Medulla oblongata (tissue), 1 donor: ENCODE results near the gene TULP4.
"Not testable (repeated sequence)": the region's sequence is repeated elsewhere in the genome, so short reads cannot be mapped to it uniquely, and the experiment has no call there.

Source experiments
- DNase-seq: peaks from one replicate; pipeline ENCODE4 v3.0.0-alpha.2; 2015; ENCODE audit errors: extremely low spot score

Gene TULP4

GRCh38 chr6:158556113-158556512, 243.8 kb downstream of the TULP4 start:
- DNase-seq: no peak

GRCh38 chr6:158557110-158557509, 244.8 kb downstream of the TULP4 start:
- DNase-seq: not testable (repeated sequence)

DNA sequence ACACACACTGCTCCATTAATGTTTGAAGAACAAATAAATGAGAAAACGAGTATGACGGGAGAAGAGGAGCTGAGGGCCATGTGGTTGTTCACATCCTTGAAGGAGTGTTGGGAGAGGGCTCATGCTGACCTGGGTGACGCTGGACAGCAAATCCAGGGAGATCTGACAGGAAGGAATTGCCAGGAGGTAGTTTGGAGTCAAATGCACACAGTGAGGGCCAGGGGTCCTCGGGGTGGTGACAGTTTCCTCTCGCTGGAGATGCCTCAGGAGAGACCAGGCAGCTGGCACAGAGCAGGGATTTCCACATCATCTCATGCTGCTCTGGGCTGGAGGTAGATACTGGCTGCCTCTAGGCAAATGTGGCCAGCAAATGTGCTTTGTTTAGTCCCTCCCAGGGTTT, 245.7 kb downstream of the TULP4 start:
- DNase-seq: no peak

DNA sequence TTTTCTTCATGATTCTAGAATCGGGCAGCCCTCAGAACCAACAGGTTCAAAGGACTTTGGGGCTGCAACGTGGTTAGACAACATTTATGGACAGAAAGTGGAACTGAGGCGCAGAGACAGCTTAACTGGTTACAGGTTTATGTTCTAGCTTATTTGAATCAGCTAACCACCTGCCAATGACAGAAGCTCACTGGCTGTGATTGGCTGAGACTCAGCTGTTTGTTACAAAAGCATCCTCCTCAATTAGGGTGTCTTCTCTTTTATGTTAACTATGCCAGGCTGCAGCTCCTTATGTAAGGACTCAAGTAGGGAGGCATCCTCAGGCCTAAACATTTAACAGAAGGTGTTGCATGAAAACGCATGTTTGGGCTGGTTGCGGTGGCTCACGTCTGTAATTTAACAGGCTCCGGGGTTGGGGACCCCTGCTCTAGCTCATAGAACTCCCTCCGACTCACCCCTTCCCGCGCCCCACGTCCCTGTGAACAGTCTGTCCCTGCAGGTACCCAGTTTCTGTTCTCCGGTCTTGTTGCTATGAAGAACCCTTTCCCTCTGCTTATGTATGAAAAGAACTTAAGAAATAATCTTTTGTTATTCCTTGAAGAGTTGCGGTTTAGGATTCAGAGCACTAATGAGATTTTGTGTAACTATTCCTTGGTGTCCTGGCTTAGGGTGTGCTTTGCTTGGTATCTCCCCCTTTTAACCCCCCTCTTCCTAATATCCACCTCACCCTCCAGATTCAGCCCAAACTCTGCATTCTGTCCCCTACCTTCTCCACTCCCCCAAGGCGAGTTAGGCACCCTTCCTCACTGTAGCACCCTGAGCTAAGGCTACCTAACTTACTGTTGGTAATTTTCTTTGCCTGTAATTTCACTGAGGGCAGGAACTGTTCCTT, 246.4 kb downstream of the TULP4 start:
- DNase-seq: no peak

DNA sequence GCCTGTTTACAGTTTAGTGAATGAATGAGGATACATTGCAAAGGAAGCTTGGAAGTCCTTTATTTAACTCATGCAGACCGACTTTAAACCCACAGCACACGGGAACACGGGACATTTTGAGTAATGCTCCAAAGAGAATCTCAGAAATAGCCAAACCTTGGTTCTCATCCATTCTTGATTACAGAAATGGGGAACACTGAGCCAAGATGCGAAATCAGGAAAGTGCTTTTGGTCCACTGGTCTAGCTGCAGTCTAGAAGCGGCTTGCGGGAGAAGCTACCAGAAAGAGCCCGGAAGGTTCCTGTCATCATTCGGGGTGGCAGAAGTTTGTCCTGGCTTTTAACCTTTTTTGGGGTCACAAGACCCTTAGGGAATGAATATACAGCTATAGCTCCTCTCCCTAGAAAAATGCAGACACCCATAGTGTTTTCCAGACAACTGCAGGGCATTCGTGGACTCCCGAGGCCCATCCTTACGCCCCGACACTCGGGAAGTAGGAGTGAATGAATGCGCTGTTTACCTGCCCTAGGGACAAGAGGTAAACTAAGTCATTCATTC, 247.2 kb downstream of the TULP4 start:
- peak; percentile 11 for DNase-seq

- DNase-seq: peak; percentile 88
Measured at GRCh38 chr6:158559895-158560835, 247.9 kb downstream of the TULP4 start, which contains the start of gene TMEM181. TMEM181 (plus strand) TSS chr6:158560091; CDS start chr6:158560225, 134 bp downstream.

- DNase-seq: no peak
Measured at GRCh38 chr6:158560836-158561320, 248.6 kb downstream of the TULP4 start.
